Lower lobe of right lung (tissue), 2 donors: ENCODE measurements around the gene H2BK1. TPM values are rescaled to one million over a fixed set of nuclear protein-coding genes. Genes with fewer than 3 reads are reported as not detected.

Source experiments
- ATAC-seq, 2 donors: fragments of 200-7000 bp; cut with Tn5 transposase; one replicate each; pipeline ENCODE4 v1.9.1; 2020 to 2022; ENCODE audit warnings: mild to moderate bottlenecking in 2 of 2, moderate library complexity in 2 of 2
- DNase-seq: peaks from one replicate; pipeline ENCODE4 v3.0.0-alpha.2; 2020
- H3K27ac ChIP-seq: fragments of 200-600 bp; one replicate; pipeline ENCODE4 v1.8.0; 2022
- H3K27me3 ChIP-seq: fragments of 200-600 bp; one replicate; pipeline ENCODE4 v1.8.0; 2022; ENCODE audit warnings: low read depth
- H3K36me3 ChIP-seq: fragments of 200-600 bp; one replicate; pipeline ENCODE4 v1.8.0; 2022; ENCODE audit warnings: mild to moderate bottlenecking
- H3K4me1 ChIP-seq: fragments of 200-600 bp; one replicate; pipeline ENCODE4 v1.8.0; 2022
- H3K4me3 ChIP-seq: fragments of 200-600 bp; one replicate; pipeline ENCODE4 v1.8.0; 2022; ENCODE audit warnings: mild to moderate bottlenecking
- H3K9me3 ChIP-seq: fragments of 200-600 bp; one replicate; pipeline ENCODE4 v1.8.0; 2022
- CTCF ChIP-seq: fragments of 200-600 bp; IDR thresholded peaks from one replicate; pipeline ENCODE4 v1.8.0; 2022; ENCODE audit warnings: antibody characterized with exemption, mild to moderate bottlenecking
- intact Hi-C: fragments of 100-400 bp; cut with DNase I; formaldehyde crosslinking; loops from one replicate; pipeline ENCODE4 v1.11.0; 2022
- total RNA-seq: library from RNA; stranded (reverse); fragmentation: NEBNext Ultra II Directional; extraction: Animal tissue kit (Norgen Biotek cat#: 25700); gene quantifications from one replicate; pipeline ENCODE4 v1.2.1, GENCODE V29; 2021
- donor health status: DM: no; HTN: yes; CAD: no; lungs with severe emphysema.

Gene H2BK1
- total RNA-seq, 1 donor from 2014 or later, result not detected

- no peaks in the 10 kb centered on the region for H3K36me3 ChIP-seq
- no peak for ATAC-seq
- no peaks in the 10 kb centered on the region for H3K4me1 ChIP-seq
- peaks cover 32% of the 10 kb centered on the region for H3K27me3 ChIP-seq
- intact Hi-C loops, result no loop called here
- no peak for TF ChIP-seq CTCF
- no peaks in the 10 kb centered on the region for H3K9me3 ChIP-seq
- no peak overlapping the region for H3K4me3 ChIP-seq
- no peak overlapping the region for H3K27ac ChIP-seq
- DNase-seq, result no peak
These were observed 5.8 kb downstream of the H2BK1 start for GRCh38 chr7:151204383-151205032.

GRCh38 chr7:151202836-151203235, 7.5 kb downstream of the H2BK1 start:
- intact Hi-C loops, result no loop called here
- Histone ChIP-seq H3K4me3 (no peak overlapping the region), H3K27me3 (peaks cover 40% of the 10 kb centered on the region), H3K4me1 (no peaks in the 10 kb centered on the region), H3K9me3 (no peaks in the 10 kb centered on the region), H3K27ac (no peak overlapping the region), H3K36me3 (no peaks in the 10 kb centered on the region)
- no peak for DNase-seq
- TF ChIP-seq CTCF, result no peak
- no peak for ATAC-seq

- H3K4me3 ChIP-seq, result no peak overlapping the region
These were observed 8.5 kb downstream of the H2BK1 start for GRCh38 chr7:151201751-151202150.

GRCh38 chr7:151201344-151201743, 8.9 kb downstream of the H2BK1 start:
- intact Hi-C loops, result no loop called here
- DNase-seq, result no peak
- no peak for ATAC-seq
- TF ChIP-seq CTCF, result no peak
- Histone ChIP-seq H3K36me3 (no peaks in the 10 kb centered on the region), H3K27ac (no peak overlapping the region), H3K4me3 (no peak overlapping the region), H3K9me3 (no peaks in the 10 kb centered on the region), H3K27me3 (peaks cover 34% of the 10 kb centered on the region), H3K4me1 (no peaks in the 10 kb centered on the region)

More at GRCh38 chr7:151201751-151202150, 8.5 kb downstream of the H2BK1 start:
- no peaks in the 10 kb centered on the region for H3K4me1 ChIP-seq
- intact Hi-C loops, result no loop called here
- H3K9me3 ChIP-seq, result no peaks in the 10 kb centered on the region
- H3K27ac ChIP-seq, result no peak overlapping the region
- no peaks in the 10 kb centered on the region for H3K36me3 ChIP-seq
- DNase-seq, result no peak
- TF ChIP-seq CTCF, result no peak
- peaks cover 37% of the 10 kb centered on the region for H3K27me3 ChIP-seq
- ATAC-seq, result no peak

- no peaks in the 10 kb centered on the region for H3K9me3 ChIP-seq
- no peak for TF ChIP-seq CTCF
- peaks cover 29% of the 10 kb centered on the region for H3K27me3 ChIP-seq
- no peaks in the 10 kb centered on the region for H3K4me1 ChIP-seq
- H3K36me3 ChIP-seq, result no peaks in the 10 kb centered on the region
- intact Hi-C loops, result no loop called here
- no peak overlapping the region for H3K27ac ChIP-seq
- H3K4me3 ChIP-seq, result no peak overlapping the region
- DNase-seq (no peak), ATAC-seq (no peak)
These were observed 11.1 kb downstream of the H2BK1 start for GRCh38 chr7:151198945-151199848.
